Measurements from ENCODE around the gene PITX3.

Gene PITX3

DNA sequence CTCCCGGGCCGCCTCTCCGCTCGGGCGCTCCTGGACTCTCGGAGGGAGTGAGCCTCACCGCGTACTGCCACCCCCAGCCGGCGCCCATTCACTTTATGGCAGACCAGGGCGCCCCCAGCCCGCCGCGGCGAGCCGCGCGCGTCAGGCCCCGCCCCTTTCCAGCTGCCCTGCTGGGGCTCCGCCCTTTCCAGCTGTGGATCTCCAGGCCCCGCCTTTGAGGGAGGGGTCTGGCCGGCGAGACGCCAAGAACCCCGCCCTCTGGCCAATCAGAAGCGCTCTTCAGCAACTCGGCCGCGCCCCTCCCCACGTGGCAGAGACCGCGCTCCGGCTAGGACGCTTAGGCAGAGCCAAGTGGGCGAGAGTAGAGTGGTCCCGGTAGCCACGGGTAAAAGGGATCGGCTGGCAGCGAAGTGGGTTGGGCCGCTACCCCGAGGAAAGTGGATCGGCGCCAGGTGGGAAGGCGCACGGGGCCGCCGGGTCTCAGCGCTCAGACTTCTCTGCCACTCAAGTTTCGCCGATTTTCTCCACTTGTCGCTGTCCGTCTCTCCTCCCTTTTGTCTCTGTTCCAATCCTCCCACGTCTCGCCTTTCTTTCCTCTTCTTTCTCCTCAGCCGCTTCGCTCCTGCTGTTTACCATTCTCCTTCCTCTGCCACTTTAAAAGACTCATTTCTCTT is at the start of gene PITX3:
Gene PITX3 (minus strand): TSS at position 69 of the 674 bp plus-strand sequence. CDS start 9,432 bp downstream, outside the sequence.
- DNase-seq (ENCODE audit: low read depth), result peak; percentile 84

DNA sequence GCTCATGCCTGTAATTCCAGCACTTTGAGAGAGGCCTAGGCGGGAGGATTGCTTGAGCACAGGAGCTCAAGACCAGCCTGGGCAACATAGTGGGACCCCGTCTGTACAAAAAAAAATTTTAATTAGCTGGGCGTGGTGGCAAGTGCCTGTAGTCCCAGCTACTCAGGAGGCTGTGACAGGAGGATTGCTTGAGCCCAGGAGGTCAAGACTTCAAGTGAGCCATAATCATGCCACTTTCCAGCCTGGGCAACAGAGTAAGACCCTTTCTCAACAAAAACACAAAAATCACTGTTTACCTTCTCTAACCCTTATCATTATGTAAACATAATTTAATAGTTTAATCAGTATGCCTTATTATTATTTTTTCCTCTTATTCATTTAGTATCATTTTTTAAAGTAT is 48.5 kb upstream of the PITX3 start:
- DNase-seq (ENCODE audit: low read depth), result no peak

GRCh38 chr10:102289356-102289755 is 48.0 kb upstream of the PITX3 start:
- no peak for DNase-seq (ENCODE audit: low read depth)

DNA sequence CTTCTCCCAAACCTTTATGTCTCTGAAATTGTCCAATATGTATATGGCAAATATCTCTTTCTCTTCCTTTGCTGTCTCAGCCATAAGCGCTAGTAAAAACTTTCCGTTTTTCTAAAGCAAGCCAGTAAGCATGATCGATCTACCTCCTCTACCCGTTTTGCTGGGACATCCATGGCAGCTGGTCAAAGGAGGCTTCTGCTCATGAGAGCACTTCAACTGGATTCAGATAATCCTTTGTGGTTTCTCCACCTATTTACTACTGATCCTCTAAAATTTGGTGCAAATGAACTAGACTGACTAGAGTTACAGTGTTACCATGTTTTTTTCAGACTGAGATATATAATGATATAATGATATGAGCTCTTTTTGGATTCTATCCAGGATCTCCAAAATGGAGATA is 46.7 kb upstream of the PITX3 start:
- DNase-seq (ENCODE audit: low read depth), result no peak

GRCh38 chr10:102287538-102287937 is 46.2 kb upstream of the PITX3 start:
- no peak for DNase-seq (ENCODE audit: low read depth)

DNA sequence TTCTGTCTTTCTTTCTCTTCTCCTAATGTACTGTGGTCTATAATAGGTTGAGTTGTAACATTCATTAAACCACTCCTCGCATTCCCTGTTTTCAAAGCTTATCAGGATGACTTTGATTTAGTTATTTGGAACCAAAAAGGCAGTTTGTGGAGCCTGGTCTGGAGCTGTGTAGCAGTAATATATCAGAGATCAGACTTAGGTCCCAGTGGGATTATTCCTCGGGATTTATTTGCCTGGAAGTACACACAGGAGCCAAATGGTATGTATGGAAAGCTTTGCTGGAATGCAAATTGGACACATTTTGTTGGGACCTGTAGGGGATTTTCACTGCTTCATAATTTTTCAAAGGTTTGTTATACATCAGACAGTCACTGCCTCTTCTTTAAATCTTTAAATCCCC is 44.9 kb upstream of the PITX3 start:
- peak; percentile 29 for DNase-seq (ENCODE audit: low read depth)

- no peak for DNase-seq (ENCODE audit: low read depth)
These were observed 43.8 kb upstream of the PITX3 start for GRCh38 chr10:102285133-102285532.

DNA sequence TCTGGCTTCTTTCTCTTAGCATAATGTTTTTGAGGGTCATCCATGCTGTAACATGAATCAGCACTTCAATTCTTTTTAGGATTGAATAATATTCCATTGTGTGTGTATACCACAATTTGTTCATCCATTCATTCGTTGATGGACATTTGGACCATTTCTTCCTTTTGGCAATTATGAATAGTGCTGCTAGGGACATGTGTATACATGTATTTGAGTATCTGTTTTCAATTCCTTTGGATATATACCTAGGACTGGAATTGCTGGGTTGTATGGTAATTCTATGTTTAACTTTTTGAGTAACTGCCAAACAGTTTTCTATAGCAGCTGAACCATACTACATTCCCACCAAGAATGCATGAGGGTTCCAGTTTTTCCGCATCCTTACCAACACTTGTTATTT is 43.2 kb upstream of the PITX3 start:
- DNase-seq (ENCODE audit: low read depth), result no peak

- no peak for DNase-seq (ENCODE audit: low read depth)
These were observed 42.6 kb upstream of the PITX3 start for GRCh38 chr10:102283890-102284289.

DNA sequence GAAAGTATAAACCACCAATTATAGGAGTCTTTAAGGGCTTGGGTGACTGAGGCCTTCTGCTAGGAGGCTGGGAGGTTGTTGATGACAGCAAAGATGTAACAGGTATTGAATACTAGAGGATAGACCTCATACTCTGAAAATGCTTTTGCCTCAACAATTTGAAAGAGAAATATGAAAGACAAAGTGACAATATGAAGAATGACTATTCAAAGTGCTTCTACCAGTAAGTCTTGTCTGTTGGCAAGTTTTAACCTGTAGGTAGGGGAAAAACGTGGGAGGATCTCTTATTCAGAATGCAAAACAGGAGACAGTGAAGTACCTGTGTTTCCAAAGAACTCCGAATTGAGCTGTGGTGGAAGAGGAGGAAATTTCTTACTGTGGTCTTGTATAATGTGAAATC is 42.2 kb upstream of the PITX3 start:
- DNase-seq (ENCODE audit: low read depth), result no peak

- DNase-seq (ENCODE audit: low read depth), result peak; percentile 27
These were observed 39.8 kb upstream of the PITX3 start for GRCh38 chr10:102281102-102281487.

- DNase-seq (ENCODE audit: low read depth), result peak; percentile 27
These were observed 39.2 kb upstream of the PITX3 start for GRCh38 chr10:102280397-102281101.

DNA sequence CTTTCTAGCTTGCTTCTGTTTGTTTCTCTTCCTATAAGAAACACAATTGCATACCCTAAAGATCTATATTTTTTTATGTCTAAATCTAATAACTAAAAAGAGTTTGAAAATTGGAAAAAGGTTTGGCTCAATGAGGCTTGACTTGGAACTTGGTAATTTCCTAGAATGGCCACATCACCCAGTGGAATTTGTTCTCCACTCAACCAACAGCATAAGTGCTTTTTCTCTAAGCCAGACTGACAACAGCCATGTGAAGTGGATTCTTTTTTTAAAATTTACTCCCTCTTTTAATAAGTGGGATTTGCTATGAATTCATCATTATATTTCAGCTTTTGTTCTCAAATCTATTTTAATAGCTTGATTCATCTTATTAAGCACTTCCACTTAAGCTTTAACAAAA is 37.8 kb upstream of the PITX3 start:
- no peak for DNase-seq (ENCODE audit: low read depth)

- DNase-seq (ENCODE audit: low read depth), result no peak
These were observed 34.0 kb upstream of the PITX3 start for GRCh38 chr10:102275343-102275742.

DNA sequence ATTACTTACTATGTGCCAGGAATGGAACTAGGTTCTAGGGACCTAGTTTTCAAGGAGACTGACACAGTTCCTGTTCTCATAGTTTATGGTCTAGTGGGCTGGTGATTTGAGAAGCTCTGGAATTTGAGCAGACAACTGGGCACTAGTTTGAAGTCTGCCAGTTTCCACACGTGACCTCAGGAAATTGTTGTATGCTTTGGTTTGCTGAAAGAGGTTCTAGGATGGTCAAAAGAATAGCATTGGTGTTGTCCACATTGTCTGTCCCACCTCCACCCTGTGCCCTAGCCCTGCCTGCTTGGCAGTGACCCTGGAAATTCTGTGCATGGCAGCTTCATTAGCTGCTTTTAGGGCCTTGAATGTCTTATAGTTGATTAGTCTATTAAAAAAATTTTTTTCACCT is 32.8 kb upstream of the PITX3 start:
- DNase-seq (ENCODE audit: low read depth), result no peak

DNA sequence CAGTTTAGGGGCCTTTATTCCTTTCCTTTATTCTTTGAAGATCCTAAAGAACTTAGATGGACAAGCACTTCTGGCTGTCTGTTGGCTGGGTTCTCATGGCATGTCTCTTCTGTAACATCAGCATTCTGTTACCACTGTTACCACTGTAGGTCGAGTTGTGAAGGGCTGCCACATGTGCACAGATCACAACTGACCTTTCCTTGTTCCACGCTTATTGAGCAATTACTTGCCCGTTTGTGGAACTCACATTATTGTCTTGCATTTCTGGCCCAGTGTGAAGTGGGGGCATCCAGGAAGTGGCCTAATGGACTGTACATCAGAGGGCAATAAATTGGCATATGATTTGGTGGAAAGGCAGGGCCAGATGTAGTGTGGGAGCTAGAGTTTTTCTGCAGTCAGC is 27.7 kb upstream of the PITX3 start:
- DNase-seq (ENCODE audit: low read depth), result no peak

GRCh38 chr10:102268375-102268888 is 27.1 kb upstream of the PITX3 start:
- DNase-seq (ENCODE audit: low read depth), result no peak

- peak; percentile 52 for DNase-seq (ENCODE audit: low read depth)
These were observed 26.4 kb upstream of the PITX3 start for GRCh38 chr10:102267748-102268147.

DNA sequence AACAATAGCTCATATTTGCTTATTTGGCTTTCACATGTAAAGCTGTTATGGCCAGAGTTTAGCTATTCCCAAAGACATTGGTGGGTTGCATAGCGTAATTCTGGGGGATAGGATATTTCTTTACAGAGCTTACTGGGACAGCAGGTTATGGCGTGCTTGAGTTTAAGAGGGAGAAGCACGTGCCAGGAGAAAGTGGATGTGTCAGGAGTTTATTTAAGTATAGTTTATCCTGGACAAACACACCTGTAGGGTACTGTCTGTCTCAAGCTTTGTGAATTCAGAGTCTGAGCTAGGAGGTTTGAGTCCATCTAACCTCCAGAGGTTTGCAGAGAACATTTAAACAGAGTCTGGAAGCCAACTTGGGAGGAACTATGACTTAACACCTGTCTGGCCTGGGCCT is 25.4 kb upstream of the PITX3 start:
- no peak for DNase-seq (ENCODE audit: low read depth)

- no peak for DNase-seq (ENCODE audit: low read depth)
These were observed 23.1 kb upstream of the PITX3 start for GRCh38 chr10:102264371-102264770.

GRCh38 chr10:102262744-102263370 is 21.5 kb upstream of the PITX3 start:
- no peak for DNase-seq (ENCODE audit: low read depth)

DNA sequence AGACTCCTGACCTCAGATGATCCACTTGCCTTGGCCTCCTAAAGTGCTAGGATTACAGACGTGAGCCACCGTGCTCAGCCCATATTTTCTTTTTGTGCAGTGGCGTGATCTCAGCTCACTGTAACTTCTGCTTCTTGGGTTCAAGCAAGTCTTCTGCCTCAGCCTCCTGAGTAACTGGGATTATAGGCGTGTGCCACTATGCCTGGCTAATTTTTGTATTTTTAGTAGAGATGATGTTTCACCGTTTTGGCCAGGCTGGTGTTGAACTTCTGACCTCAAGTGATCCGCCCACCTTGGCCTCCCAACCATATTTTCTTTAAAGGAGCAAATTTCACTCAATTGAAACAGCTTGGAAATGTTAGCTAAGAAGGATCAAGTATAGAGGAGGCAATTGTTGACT is 20.5 kb upstream of the PITX3 start:
- DNase-seq (ENCODE audit: low read depth), result no peak

DNA sequence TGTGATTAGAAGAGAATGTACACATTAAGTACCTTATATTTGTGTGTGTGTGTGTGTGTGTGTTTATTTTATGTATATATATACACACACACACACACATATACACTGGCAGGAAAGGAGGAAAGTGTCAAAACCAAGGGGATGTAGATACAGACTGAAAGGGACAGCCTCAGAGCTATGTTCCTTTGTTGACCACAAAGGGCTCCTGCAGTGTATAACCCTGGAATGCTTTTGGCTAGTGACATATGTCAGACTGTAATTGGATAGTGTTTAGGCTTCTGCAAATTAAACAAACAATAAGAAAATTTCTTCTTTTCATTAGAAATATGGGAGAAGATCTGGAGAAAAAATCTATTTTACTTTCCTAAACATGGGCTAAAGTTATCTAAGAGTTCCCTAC is 19.9 kb upstream of the PITX3 start:
- DNase-seq (ENCODE audit: low read depth), result no peak
